Right renal cortex interstitium (tissue), 3 donors: Measurements from ENCODE around the gene PTCH1. TPM values are rescaled to one million over a fixed set of nuclear protein-coding genes. Genes with fewer than 3 reads are reported as not detected.

ENCODE experiments used
- DNase-seq, 3 donors: peaks; one replicate each; pipeline ENCODE4 v3.0.0-alpha.2; 2013; ENCODE audit warnings: low read depth in 3 of 3, low spot score in 2 of 3
- polyA plus RNA-seq, 3 donors: library from polyadenylated mRNA; unstranded; fragments of 120-200 nt; gene quantifications; one replicate each; pipeline ENCODE4 v1.2.1, GENCODE V29; 2013; ENCODE audit not compliant: insufficient read length in 3 of 3

PTCH1 gene
- polyA plus RNA-seq, 3 donors, result 26.0 to 28.3 (median 26.8) TPM

- no peak for DNase-seq
Measured at GRCh38 chr9:95499847-95500246, 16.9 kb downstream of the PTCH1 start.

GRCh38 chr9:95499046-95499676, 17.6 kb downstream of the PTCH1 start:
- DNase-seq, result no peak

GRCh38 chr9:95498641-95499040, 18.1 kb downstream of the PTCH1 start:
- no peak for DNase-seq

- DNase-seq, result no peak
Measured at GRCh38 chr9:95497772-95498171, 19.0 kb downstream of the PTCH1 start.

- no peak for DNase-seq
Measured at GRCh38 chr9:95496687-95497086, 20.1 kb downstream of the PTCH1 start.

- DNase-seq, result no peak
Measured at GRCh38 chr9:95495961-95496360, 20.8 kb downstream of the PTCH1 start.

- no peak for DNase-seq
Measured at GRCh38 chr9:95495529-95495928, 21.2 kb downstream of the PTCH1 start.

GRCh38 chr9:95494416-95495371, 22.1 kb downstream of the PTCH1 start:
- DNase-seq, result no peak

- no peak for DNase-seq
Measured at GRCh38 chr9:95494022-95494415, 22.8 kb downstream of the PTCH1 start.

GRCh38 chr9:95493402-95493801, 23.4 kb downstream of the PTCH1 start:
- DNase-seq, result no peak

- no peak for DNase-seq
Measured at GRCh38 chr9:95491543-95492320, 25.0 kb downstream of the PTCH1 start.

- no peak for DNase-seq
Measured at GRCh38 chr9:95488954-95489353, 27.8 kb downstream of the PTCH1 start.

- no peak for DNase-seq
Measured at GRCh38 chr9:95486318-95486717, 30.5 kb downstream of the PTCH1 start.

GRCh38 chr9:95484225-95484624, 32.5 kb downstream of the PTCH1 start:
- DNase-seq, result no peak

- DNase-seq, result no peak
Measured at GRCh38 chr9:95483431-95483830, 33.3 kb downstream of the PTCH1 start.

- no peak for DNase-seq
Measured at GRCh38 chr9:95482621-95483020, 34.1 kb downstream of the PTCH1 start.

- no peak for DNase-seq
Measured at GRCh38 chr9:95481000-95481399, 35.8 kb downstream of the PTCH1 start.

GRCh38 chr9:95480346-95480745, 36.4 kb downstream of the PTCH1 start:
- DNase-seq, result no peak

- DNase-seq, result no peak
Measured at GRCh38 chr9:95479330-95479729, 37.4 kb downstream of the PTCH1 start.

- DNase-seq, result no peak
Measured at GRCh38 chr9:95478335-95478734, 38.4 kb downstream of the PTCH1 start.

- DNase-seq, result no peak
Measured at GRCh38 chr9:95477885-95478284, 38.9 kb downstream of the PTCH1 start.
